Endothelial cell of umbilical vein (primary cell): ENCODE data around the gene SAMSN1. TPM values are rescaled to one million over a fixed set of nuclear protein-coding genes. Genes with fewer than 3 reads are reported as not detected.

Experiments used
- BruUV-seq: library from RNA; stranded (reverse); fragments of 400-500 nt; replicated peaks from 2 replicates; lab custom pipeline; 2021; lab: Mats Ljungman, UMichigan
- CTCF ChIA-PET: fragments of 300-600, 350-600 bp; sonication (Branson Sonifier 250); formaldehyde crosslinking; loops from one replicate; lab custom pipeline; 2021; ENCODE audit warnings: antibody characterized with exemption, inconsistent platforms; lab: Charles Lee
- POLR2A ChIA-PET: fragments of 300-600, 350-600 bp; sonication (Branson Sonifier 250); formaldehyde crosslinking; loops from one replicate; lab custom pipeline; 2021; ENCODE audit warnings: antibody characterized with exemption, inconsistent platforms; lab: Charles Lee
- DNase-seq: peaks from one replicate; pipeline ENCODE4 v3.0.0-alpha.2; 2011; ENCODE audit warnings: low read depth, low spot score
- FAIRE-seq: peaks from 2 replicates; lab custom pipeline; 2011; peaks lifted over from hg19 to GRCh38; lab: Jason Lieb, UNC
- H2AFZ ChIP-seq: 2 replicates; pipeline ENCODE4 v1.6.0; 2012; ENCODE audit warnings: low read depth, low read length, control low read depth, inconsistent platforms
- H3K27ac ChIP-seq: 2 replicates; pipeline ENCODE4 v1.5.1; 2011; ENCODE audit warnings: low read depth, mild to moderate bottlenecking, control low read depth, low read length, moderate library complexity; ENCODE audit not compliant: insufficient read depth
- H3K27me3 ChIP-seq, 2 experiments: 2 replicates each; pipeline versions ENCODE4 v1.6.0 to v1.6.1; 2011; ENCODE audit warnings: low read length in 2 of 2, mixed read lengths in 1 of 2; ENCODE audit not compliant: control insufficient read depth in 2 of 2, insufficient read depth in 2 of 2
- H3K36me3 ChIP-seq, 2 experiments: 2 replicates in 1 of 2; 3 replicates in 1 of 2; pipeline ENCODE4 v1.5.1; 2011; ENCODE audit warnings: low read length in 2 of 2, mild to moderate bottlenecking in 1 of 2, moderate library complexity in 1 of 2; ENCODE audit not compliant: control insufficient read depth in 2 of 2, insufficient read depth in 2 of 2; ENCODE audit errors: extremely low read depth in 1 of 2
- H3K4me1 ChIP-seq: 3 replicates; pipeline ENCODE4 v1.5.1; 2011; ENCODE audit warnings: mild to moderate bottlenecking, low read length; ENCODE audit not compliant: control insufficient read depth, insufficient read depth; ENCODE audit errors: extremely low read depth
- H3K4me2 ChIP-seq: 2 replicates; pipeline ENCODE4 v1.6.1; 2011; ENCODE audit warnings: low read length, control low read depth, mixed read lengths; ENCODE audit not compliant: insufficient read depth
- H3K4me3 ChIP-seq, 3 experiments: fragments of 200-600 bp in 1 of 3; sonication (generic), shearing (Covaris generic) in 1 of 3; replicated peaks in 1 of 3; 2 replicates each; pipeline ENCODE4 v1.5.1; 2011 to 2016; ENCODE audit warnings: control low read depth in 3 of 3, low read length in 3 of 3, mild to moderate bottlenecking in 2 of 3, inconsistent platforms in 1 of 3, low read depth in 1 of 3, moderate library complexity in 1 of 3; ENCODE audit not compliant: insufficient read depth in 1 of 3
- H3K79me2 ChIP-seq: 2 replicates; pipeline ENCODE4 v1.6.0; 2012; ENCODE audit warnings: low read length, inconsistent platforms; ENCODE audit not compliant: control insufficient read depth, insufficient read depth
- H3K9ac ChIP-seq: replicated peaks from 2 replicates; pipeline ENCODE3; 2011; ENCODE audit warnings: low read length, control low read depth; ENCODE audit not compliant: insufficient read depth; ENCODE audit errors: extremely low read depth
- H3K9me1 ChIP-seq: replicated peaks from 3 replicates; pipeline ENCODE4 v1.6.0; 2011; ENCODE audit warnings: mild to moderate bottlenecking, low read length; ENCODE audit not compliant: control insufficient read depth, insufficient read depth; ENCODE audit errors: extremely low read depth
- H3K9me3 ChIP-seq: replicated peaks from 2 replicates; pipeline ENCODE4 v1.5.1; 2012; ENCODE audit warnings: low read length, inconsistent platforms; ENCODE audit not compliant: control insufficient read depth, insufficient read depth
- H4K20me1 ChIP-seq: replicated peaks from 2 replicates; pipeline ENCODE3; 2011; ENCODE audit warnings: mild to moderate bottlenecking, low read length; ENCODE audit not compliant: control insufficient read depth, insufficient read depth; ENCODE audit errors: extremely low read depth
- EZH2 ChIP-seq: IDR thresholded peaks from 2 replicates; pipeline ENCODE4 v1.6.1; 2012; ENCODE audit warnings: borderline replicate concordance, low read depth, mild to moderate bottlenecking, moderate library complexity, low read length, inconsistent platforms; ENCODE audit not compliant: severe bottlenecking
- FOS ChIP-seq: IDR thresholded peaks from 2 replicates; pipeline ENCODE4 v1.6.1; 2011; ENCODE audit warnings: mild to moderate bottlenecking, low read length, moderate library complexity, borderline replicate concordance; ENCODE audit not compliant: insufficient read depth
- GATA2 ChIP-seq: IDR thresholded peaks from 2 replicates; pipeline ENCODE4 v1.7.0; 2011; ENCODE audit warnings: low read depth, mild to moderate bottlenecking, moderate library complexity, mixed read lengths, low read length; ENCODE audit not compliant: insufficient read length, insufficient read depth
- JUN ChIP-seq: IDR thresholded peaks from 2 replicates; pipeline ENCODE4 v1.6.1; 2011; ENCODE audit warnings: borderline replicate concordance, low read depth; ENCODE audit not compliant: insufficient read length, insufficient read depth
- MYC ChIP-seq: IDR thresholded peaks from one replicate; pipeline ENCODE4 v1.6.1; 2011; ENCODE audit warnings: mild to moderate bottlenecking, low read depth, low read length
- POLR2A ChIP-seq: IDR thresholded peaks from 2 replicates; pipeline ENCODE4 v1.6.1; 2012; ENCODE audit warnings: low read depth, mild to moderate bottlenecking, control low read depth, low read length
- POLR2AphosphoS5 ChIP-seq: IDR thresholded peaks from 2 replicates; pipeline ENCODE4 v1.6.1; 2012; ENCODE audit warnings: low read depth, mild to moderate bottlenecking, control low read depth, low read length, moderate library complexity; ENCODE audit not compliant: insufficient read depth
- dilution Hi-C: fragments of 300-500 bp; cut with MboI; formaldehyde crosslinking; loops from one replicate; pipeline ENCODE4 v1.15.0; 2019; ENCODE audit warnings: low sequenced_read_pairs; ENCODE audit not compliant: extremely low pct_ligation_motif_present
- intact Hi-C: fragments of 100-400 bp; cut with micrococcal nuclease; formaldehyde crosslinking; loops from one replicate; pipeline ENCODE4 v1.10.0; 2022
- polyA plus RNA-seq, 4 experiments: library from polyadenylated mRNA; depleted of rRNA in 3 of 4; stranded (reverse) in 3 of 4; unstranded in 1 of 4; fragments of >200 nt; gene quantifications; 2 replicates each; pipeline versions ENCODE4 v1.2.1 to v1.2.3, GENCODE V29; 2011 to 2012; ENCODE audit warnings: missing spikeins in 1 of 4
- total RNA-seq: library from RNA; stranded (reverse); gene quantifications from 2 replicates; pipeline ENCODE4 v1.2.3, GENCODE V29; 2021
- TF ChIP-seq, protein P1 (sequence below), 2 donors: IDR thresholded peaks; 1 replicate in 1 of 2; 2 replicates in 1 of 2; pipeline ENCODE4 v1.5.1; 2011; ENCODE audit warnings: low read length in 2 of 2, mild to moderate bottlenecking in 2 of 2, moderate library complexity in 2 of 2, control low read depth in 1 of 2, inconsistent platforms in 1 of 2, low read depth in 1 of 2; ENCODE audit not compliant: insufficient read depth in 1 of 2; ENCODE audit errors: extremely low read depth in 1 of 2
- TF ChIP-seq, protein P2 (sequence below): IDR thresholded peaks from 2 replicates; pipeline ENCODE4 v1.6.1; 2011; ENCODE audit not compliant: insufficient read depth, insufficient read length

The SAMSN1 gene
- total and polyA plus RNA-seq, 2 donors (not counting 3 experiments of a cell fraction or from before 2014, with no cell fraction given), result 2.5 to 5.3 TPM

DNA sequence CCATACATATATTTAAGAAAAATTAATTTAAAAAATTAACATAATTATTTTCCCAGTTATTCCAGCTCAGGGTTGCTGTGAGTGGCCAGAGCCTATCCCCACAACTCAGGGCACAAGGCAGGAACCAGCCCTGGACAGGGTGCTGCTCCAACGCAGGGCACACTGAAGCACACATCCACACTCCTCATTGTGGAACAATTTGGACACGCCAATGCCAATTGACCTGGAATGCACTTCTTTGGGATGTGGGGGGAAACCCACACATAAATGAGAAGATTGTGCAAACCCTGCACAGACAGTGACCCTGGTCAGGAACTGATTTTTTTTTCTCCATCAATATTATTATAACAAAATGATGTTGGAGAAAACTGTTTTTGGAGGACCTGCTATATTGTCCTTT, 23.4 kb downstream of the SAMSN1 start:
- BruUV-seq, result no TSS peak
- FAIRE-seq (no peak), DNase-seq (no peak)
- ChIA-PET CTCF (interaction anchor here (1.0 kb wide), 1 partner anchor 215 kb away, joined by 3 read pairs; no protein-coding TSS in a partner anchor), POLR2A (no interaction called here)
- TF ChIP-seq GATA2 (no peak), EZH2 (no peak), FOS (no peak), POLR2A (no peak), MYC (no peak), JUN (no peak), POLR2AphosphoS5 (no peak)
- TF ChIP-seq, protein P1, sequence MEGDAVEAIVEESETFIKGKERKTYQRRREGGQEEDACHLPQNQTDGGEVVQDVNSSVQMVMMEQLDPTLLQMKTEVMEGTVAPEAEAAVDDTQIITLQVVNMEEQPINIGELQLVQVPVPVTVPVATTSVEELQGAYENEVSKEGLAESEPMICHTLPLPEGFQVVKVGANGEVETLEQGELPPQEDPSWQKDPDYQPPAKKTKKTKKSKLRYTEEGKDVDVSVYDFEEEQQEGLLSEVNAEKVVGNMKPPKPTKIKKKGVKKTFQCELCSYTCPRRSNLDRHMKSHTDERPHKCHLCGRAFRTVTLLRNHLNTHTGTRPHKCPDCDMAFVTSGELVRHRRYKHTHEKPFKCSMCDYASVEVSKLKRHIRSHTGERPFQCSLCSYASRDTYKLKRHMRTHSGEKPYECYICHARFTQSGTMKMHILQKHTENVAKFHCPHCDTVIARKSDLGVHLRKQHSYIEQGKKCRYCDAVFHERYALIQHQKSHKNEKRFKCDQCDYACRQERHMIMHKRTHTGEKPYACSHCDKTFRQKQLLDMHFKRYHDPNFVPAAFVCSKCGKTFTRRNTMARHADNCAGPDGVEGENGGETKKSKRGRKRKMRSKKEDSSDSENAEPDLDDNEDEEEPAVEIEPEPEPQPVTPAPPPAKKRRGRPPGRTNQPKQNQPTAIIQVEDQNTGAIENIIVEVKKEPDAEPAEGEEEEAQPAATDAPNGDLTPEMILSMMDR (IDR thresholded peaks at IDR 0.05; ENCODE audit: extremely low read depth in 1 of 2, insufficient read depth in 1 of 2, low read depth in 1 of 2, low read length in 2 of 2), result no peak
- TF ChIP-seq, protein P2, sequence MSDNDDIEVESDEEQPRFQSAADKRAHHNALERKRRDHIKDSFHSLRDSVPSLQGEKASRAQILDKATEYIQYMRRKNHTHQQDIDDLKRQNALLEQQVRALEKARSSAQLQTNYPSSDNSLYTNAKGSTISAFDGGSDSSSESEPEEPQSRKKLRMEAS, result no peak
- no peaks in the 10 kb centered on the region for H3K27me3 ChIP-seq
- intact Hi-C loops (no loop called here), dilution Hi-C loops (no loop called here)
- H3K9me3 ChIP-seq, result no peaks in the 10 kb centered on the region
- H3K9me1 ChIP-seq, result no peaks in the 10 kb centered on the region
- no peak overlapping the region for H3K4me3 ChIP-seq
- H2AFZ ChIP-seq, result no peak overlapping the region
- no peak overlapping the region for H3K4me2 ChIP-seq
- peaks cover 13% of the 10 kb centered on the region for H3K79me2 ChIP-seq
- no peak overlapping the region for H3K27ac ChIP-seq
- H3K9ac ChIP-seq, result no peak overlapping the region
- no peaks in the 10 kb centered on the region for H4K20me1 ChIP-seq
- no peaks in the 10 kb centered on the region for H3K4me1 ChIP-seq
- H3K36me3 ChIP-seq, result no peaks in the 10 kb centered on the region
